ENCODE results near the gene MYPOP. TPM values are rescaled to one million over a fixed set of nuclear protein-coding genes. Genes with fewer than 3 reads are reported as not detected.

The MYPOP gene
- total and polyA plus RNA-seq, 10 of the 15 experiments (the other 5 are each of a cell fraction or from before 2014, with no cell fraction given) = 0.47 to 9.4 (median 1.4) TPM

DNA sequence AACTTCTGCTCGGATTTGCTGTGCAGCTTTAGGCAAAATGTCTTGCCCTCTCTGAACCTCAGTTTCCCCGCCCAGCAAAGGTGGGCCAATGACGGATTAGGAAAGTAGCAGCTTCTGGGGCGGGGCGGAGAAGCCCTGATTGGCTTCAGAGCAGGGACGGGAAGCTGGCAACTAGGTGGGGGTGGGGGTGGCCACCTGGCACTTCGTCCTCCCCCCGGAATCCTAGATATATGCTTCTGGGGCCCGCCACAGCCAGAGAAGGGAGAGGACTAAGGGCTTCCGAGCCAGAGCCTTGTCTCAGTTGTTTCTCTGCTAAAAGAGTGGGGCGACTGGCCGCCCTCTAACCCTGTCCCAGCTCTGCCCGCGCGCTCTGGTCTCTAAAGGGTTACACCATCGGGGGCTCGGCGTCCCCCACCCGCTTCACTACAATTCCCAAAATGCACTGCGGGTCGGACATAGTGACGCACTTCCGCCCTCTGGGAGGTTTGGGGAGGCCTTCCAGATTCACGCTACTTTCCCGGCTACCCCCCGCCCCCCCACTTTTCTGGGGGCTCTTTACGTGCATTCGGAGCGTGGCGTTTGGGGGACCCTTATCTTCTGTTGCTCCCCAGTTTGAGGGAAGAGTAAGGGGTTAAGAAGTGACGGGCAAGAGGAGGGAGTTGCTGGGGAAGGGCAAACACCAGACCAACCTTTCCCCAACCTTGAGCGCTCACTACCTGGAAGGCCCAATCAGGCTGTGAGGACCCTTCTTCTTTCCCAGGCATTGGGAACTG lies 15.8 kb downstream of the MYPOP start (continued):
- TF ChIP-seq NRF1 (conservative IDR thresholded peaks at IDR 0.05; ENCODE audit: low read depth, low read length) = no peak
- TF ChIP-seq HDAC6 (IDR thresholded peaks at IDR 0.05; ENCODE audit: unreplicated experiment) = no peak
- no peak for TF ChIP-seq ESRRA (IDR thresholded peaks at IDR 0.05; ENCODE audit: low read length)

DNA sequence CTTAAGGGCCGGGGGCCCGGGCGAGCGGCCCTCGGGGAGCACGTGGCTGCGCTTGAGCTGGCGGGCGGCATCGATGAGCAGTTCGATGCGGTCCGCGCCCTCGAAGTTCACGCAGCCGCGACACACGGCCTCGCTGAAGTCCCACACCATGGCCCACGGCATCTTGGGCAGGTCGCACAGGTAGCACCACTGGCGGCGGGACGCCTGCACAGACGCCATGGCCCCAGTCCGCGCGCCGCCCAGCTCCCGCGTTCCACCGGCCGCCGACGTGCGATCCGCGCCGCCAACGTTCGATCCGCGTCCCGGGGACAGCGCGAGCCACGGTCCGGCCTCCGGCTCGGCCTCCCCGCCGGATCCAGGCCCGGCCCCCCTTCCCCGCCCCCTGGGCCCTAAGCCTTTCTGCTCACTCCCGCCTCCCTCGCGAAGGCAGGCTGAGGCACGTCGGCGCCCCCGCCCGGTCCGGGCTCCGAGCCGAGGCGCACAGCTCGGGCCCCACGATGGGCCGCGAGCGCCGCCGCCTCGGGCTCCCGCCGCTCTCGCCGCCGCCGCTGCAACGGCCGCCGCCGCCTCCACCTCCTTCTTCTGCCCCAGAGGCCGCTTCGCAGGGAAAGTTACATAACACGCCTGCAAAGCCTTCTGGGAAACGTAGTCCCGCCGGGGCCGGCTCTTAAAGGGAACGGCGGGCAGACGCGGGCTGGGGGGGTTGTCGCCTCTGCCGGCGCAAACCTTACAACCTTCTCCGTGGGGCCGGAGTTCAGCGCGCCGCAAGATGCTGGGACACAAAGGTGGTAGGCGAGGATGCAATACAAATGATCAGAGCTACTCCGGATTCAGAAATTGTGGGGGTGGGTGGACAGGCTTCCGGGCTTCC lies 16.6 kb downstream of the MYPOP start, which contains the start of gene IRF2BP1:
TSS of gene IRF2BP1 (minus strand) at position 586 of the 871 bp plus-strand sequence. CDS start at position 219, 367 bp downstream.
- DNase-seq (ENCODE audit: low read depth, low spot score) = no peak
- no peak for TF ChIP-seq RAD51 (IDR thresholded peaks at IDR 0.05)
- TF ChIP-seq, protein P1, sequence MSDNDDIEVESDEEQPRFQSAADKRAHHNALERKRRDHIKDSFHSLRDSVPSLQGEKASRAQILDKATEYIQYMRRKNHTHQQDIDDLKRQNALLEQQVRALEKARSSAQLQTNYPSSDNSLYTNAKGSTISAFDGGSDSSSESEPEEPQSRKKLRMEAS (IDR thresholded peaks at IDR 0.05; ENCODE audit: low read depth, low read length) = peak; percentile 56; the same call in 1 of the 2 replicates
- TF ChIP-seq TARDBP (IDR thresholded peaks at IDR 0.05; ENCODE audit: borderline replicate concordance) = peak; percentile 62; the same call in 1 of the 2 replicates
- TF ChIP-seq ZNF24 (IDR thresholded peaks at IDR 0.05) = 0 out of 2 replicates have a peak, but pooled peaks have one; percentile 47
- 0 out of 2 replicates have a peak, but pooled peaks have one; percentile 15 for TF ChIP-seq ZNF207 (IDR thresholded peaks at IDR 0.05; ENCODE audit: borderline replicate concordance)
- TF ChIP-seq NRF1 (conservative IDR thresholded peaks at IDR 0.05; ENCODE audit: low read depth, low read length) = no peak
- TF ChIP-seq CHD2 (IDR thresholded peaks at IDR 0.05; ENCODE audit: borderline replicate concordance, low read depth, low read length) = no peak; the same call in 1 of the 2 replicates
- TF ChIP-seq MEF2A (IDR thresholded peaks at IDR 0.05; ENCODE audit: insufficient read depth, low read depth, low read length) = no peak
- no peak for TF ChIP-seq FOXM1 (IDR thresholded peaks at IDR 0.05; ENCODE audit: low read depth, low read length)
- TF ChIP-seq, protein P2, sequence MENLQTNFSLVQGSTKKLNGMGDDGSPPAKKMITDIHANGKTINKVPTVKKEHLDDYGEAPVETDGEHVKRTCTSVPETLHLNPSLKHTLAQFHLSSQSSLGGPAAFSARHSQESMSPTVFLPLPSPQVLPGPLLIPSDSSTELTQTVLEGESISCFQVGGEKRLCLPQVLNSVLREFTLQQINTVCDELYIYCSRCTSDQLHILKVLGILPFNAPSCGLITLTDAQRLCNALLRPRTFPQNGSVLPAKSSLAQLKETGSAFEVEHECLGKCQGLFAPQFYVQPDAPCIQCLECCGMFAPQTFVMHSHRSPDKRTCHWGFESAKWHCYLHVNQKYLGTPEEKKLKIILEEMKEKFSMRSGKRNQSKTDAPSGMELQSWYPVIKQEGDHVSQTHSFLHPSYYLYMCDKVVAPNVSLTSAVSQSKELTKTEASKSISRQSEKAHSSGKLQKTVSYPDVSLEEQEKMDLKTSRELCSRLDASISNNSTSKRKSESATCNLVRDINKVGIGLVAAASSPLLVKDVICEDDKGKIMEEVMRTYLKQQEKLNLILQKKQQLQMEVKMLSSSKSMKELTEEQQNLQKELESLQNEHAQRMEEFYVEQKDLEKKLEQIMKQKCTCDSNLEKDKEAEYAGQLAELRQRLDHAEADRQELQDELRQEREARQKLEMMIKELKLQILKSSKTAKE (IDR thresholded peaks at IDR 0.05; ENCODE audit: low read depth, poor library complexity, severe bottlenecking) = peak; percentile 13
- peak; percentile 22; the same call in 1 of the 2 replicates for TF ChIP-seq CBFB (IDR thresholded peaks at IDR 0.05; ENCODE audit: low read depth)
- no peak for TF ChIP-seq MEF2B (IDR thresholded peaks at IDR 0.05; ENCODE audit: partially characterized antibody, poor library complexity, severe bottlenecking)

More for the DNA sequence above, 16.6 kb downstream of the MYPOP start, which contains the start of gene IRF2BP1:
- in situ Hi-C loops (cut with MboI) (no loop called here), intact Hi-C loops (cut with micrococcal nuclease; ENCODE audit: unreplicated experiment) (loop anchor here (1.0 kb wide), 1 partner anchor 22 kb away; the partner anchor contains the start of gene SYMPK)
- peak within 1 kb of the TSS; percentile 89 for H3K9ac ChIP-seq (ENCODE audit: control insufficient read depth, insufficient read depth, low read length)
- peaks cover 10% of the 10 kb centered on the region for H3K79me2 ChIP-seq (ENCODE audit: control insufficient read depth, insufficient read depth, low read length)
- H2AFZ ChIP-seq (ENCODE audit: control insufficient read depth, low read depth, low read length) = peak within 1 kb of the TSS; percentile 97
- no peaks in the 10 kb centered on the region for H4K20me1 ChIP-seq (ENCODE audit: control insufficient read depth, insufficient read depth)
- SMC1A ChIA-PET (ENCODE audit: uncharacterized antibody, unreplicated experiment) = interaction anchor here (1.0 to 2.0 kb wide), 5 partner anchors 12 to 109 kb away, joined by 3 to 13 read pairs (median 4); partner anchors contain the start of genes CCDC61, FOXA3, MYPOP and SYMPK
- under 1% methylated on average over 85 of the region's 107 CpGs for WGBS (ENCODE audit: insufficient coverage, insufficient replicate concordance, low lambda C conversion rate, missing lambda C conversion rate)
- H3K4me3 ChIP-seq = peak within 1 kb of the TSS; percentile 68
- H3K27me3 ChIP-seq (replicated peaks in 1 of 2; ENCODE audit: control insufficient read depth in 2 of 2, insufficient read depth in 2 of 2, low read length in 1 of 2) = no peaks in the 10 kb centered on the region
- BruUV-seq (replicated peaks) = TSS peak; percentile 68
- peak; percentile 7 for FAIRE-seq
- POLR2A ChIA-PET = interaction anchor here (0.5 to 9.0 kb wide), 17 partner anchors 9 to 747 kb away, joined by 3 to 178 read pairs (median 4); partner anchors contain the start of genes CALM3, CCDC61, DMWD and FOXA3
- peak; percentile 71 for ATAC-seq
- peaks cover 26% of the 10 kb centered on the region for H3K4me1 ChIP-seq (ENCODE audit: control insufficient read depth, insufficient read depth, low read length)
- no peaks in the 10 kb centered on the region for H3K9me3 ChIP-seq (replicated peaks; ENCODE audit: control insufficient read depth, insufficient read depth, low read length)
- H3K27ac ChIP-seq (ENCODE audit: control insufficient read depth, insufficient read depth) = peak within 1 kb of the TSS; percentile 95
- CTCF ChIA-PET = interaction anchor here (0.9 to 9.1 kb wide), 5 partner anchors 17 to 131 kb away, joined by 3 to 194 read pairs (median 4); partner anchors contain the start of genes FOXA3, MYPOP and SYMPK
- peak within 1 kb of the TSS; percentile 98 for H3K4me2 ChIP-seq (ENCODE audit: control insufficient read depth, insufficient read depth)
- RAD21 ChIA-PET (ENCODE audit: unreplicated experiment) = interaction anchor here (0.6 to 7.6 kb wide), 9 partner anchors 15 to 132 kb away, joined by 3 to 159 read pairs (median 6); partner anchors contain the start of genes CCDC61, DMWD, FOXA3 and MYPOP
- H3K36me3 ChIP-seq (ENCODE audit: control insufficient read depth in 2 of 2, insufficient read depth in 2 of 2, low read length in 1 of 2) = peaks cover 0 to 1% of the 10 kb centered on the region in 2 experiments; a peak in 1 of 4 replicates

Measured in GM12878 (cell line).